ENCODE results near the gene EZH2.

EZH2 gene

DNA sequence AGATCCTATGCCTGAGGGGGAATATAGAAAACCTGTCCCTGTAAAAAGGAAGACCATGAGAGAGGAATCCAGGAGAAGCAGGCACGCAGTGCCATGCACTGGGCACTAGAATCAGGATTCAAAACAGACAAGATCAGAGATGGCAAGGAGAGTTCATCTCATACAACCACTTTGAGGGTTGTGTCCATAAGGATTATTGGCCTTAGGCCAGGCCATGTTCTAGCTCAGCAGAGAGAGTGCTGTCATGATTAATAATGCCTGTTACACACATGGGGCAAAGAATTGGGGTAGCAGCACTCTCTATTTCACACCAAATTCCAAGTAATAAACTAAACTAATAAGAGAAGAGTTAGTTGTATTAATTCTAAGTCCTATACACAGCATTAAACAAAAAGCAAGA is 29.1 kb downstream of the EZH2 start:
- DNase-seq (ENCODE audit: low read depth), result no peak

- DNase-seq (ENCODE audit: low read depth), result no peak
Measured at GRCh38 chr7:148852272-148852671, 31.8 kb downstream of the EZH2 start.

- DNase-seq (ENCODE audit: low read depth), result no peak
Measured at GRCh38 chr7:148850564-148850963, 33.5 kb downstream of the EZH2 start.

GRCh38 chr7:148849393-148850098 is 34.5 kb downstream of the EZH2 start:
- DNase-seq (ENCODE audit: low read depth), result no peak

DNA sequence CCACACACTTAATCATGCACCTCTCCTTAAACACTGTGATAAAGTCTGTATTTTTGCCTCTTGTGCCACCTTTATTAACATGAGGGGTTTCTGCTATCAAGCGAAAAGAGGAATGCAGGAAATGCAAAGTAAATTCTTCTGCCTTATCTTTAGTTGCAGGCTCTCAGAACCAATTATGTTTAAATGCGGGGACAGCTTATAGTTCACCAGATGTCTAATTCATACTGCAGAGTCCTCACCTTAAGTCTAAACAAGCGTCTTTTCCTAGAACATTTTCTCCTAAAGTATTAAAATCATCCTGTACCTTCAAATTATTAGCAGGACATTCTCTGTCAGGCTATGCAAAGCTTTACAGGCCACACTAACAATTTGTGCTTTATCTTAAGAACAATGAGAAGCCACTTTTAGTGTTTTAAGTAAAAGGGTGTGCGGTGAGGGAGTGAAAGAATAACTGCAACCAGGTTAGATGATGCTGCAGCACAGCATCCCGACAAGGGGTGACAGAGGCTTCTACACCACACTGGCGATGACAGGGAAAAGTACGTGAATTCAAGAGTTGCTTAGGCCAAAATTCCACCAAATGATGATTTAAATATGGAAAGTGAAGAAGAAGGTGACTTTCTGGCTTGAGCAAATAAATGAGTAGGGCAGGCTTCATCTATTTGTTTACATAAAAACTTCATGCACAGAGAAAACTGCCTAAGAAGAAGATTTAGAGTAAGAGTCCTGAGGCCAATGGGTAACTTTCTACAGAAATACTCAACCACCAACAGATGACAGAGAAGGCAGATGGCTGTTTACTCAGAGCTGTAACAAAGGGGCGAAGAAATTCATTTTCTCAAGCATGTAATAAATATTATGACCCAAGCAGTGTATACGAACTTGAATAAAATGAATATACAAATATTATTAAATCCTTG is 36.0 kb downstream of the EZH2 start:
- no peak for DNase-seq (ENCODE audit: low read depth)

DNA sequence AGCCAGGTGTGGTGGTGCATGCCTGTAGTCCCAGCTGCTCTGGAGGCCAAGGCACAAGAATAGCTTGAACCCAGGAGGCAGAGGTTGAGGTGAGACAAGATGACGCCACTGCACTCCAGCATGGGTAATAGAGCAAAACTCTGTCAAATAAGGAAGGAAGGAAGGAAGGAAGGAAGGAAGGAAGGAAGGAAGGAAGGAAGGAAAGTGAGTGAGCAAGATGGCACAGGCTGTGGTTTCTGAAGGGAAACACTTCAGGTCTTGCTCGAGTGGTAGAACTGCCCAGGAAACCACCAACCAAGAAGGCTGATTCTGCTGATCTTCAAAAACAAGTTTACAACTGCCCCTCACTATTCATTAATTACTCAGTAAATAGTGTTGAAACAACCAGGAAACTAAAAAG is 45.2 kb downstream of the EZH2 start:
- no peak for DNase-seq (ENCODE audit: low read depth)

DNA sequence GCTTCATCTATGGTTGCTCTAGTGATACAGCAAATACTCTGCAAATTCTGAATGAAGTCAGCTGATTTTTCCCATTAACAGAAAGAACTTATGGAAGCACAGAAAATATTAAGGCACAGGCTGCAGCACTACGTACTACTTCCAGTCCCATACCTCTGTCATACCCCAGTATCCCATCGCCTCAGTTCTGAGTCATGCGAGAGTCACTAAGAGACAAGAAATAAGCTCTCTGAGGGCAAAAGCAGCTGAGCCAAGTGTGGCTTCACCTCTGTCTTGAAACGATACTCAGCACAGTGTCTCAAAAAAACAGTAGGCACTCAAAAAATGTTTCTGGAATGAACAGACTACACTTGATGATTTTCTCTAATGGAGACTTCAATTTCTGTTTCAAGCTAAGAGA is 48.2 kb downstream of the EZH2 start:
- DNase-seq (ENCODE audit: low read depth), result no peak

- no peak for DNase-seq (ENCODE audit: low read depth)
Measured at GRCh38 chr7:148834605-148835004, 49.5 kb downstream of the EZH2 start.

DNA sequence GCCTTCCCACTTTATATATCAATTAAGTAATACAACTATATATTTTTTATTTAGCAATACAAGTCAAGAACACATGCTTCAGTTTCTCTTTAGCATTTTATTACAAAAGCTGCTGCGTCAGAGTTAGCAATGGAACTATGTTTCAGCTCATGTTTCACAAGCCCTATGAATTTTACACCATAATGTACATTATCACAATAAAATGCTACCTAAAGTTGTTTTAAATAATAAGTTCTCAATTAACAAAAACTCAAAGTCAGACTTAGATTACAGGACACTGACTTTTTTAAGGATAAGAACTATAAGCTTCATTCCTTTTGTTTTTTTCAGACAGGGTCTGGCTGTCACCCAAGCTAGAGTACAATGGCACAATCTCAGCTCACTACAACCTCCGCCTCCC is 52.3 kb downstream of the EZH2 start:
- DNase-seq (ENCODE audit: low read depth), result no peak

GRCh38 chr7:148830897-148831692 is 53.0 kb downstream of the EZH2 start:
- DNase-seq (ENCODE audit: low read depth), result no peak

DNA sequence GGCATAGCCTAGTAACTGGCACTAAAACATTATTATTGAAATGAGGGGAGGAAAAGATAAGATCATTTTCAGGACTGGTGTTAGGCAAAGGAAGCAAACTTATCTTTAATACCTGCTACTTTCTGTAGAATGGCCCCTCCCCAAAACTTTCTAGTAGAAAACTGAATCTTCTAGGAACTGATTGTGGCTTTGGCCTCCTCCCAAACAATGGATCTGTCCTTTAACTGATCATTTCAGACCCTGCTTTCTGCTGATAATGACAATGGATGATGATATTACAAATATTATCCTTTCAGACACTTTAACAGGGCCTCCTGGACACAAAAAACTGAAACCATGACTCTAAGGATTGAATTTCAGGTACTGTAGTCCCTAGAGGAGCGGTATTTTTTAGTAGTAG is 55.1 kb downstream of the EZH2 start:
- DNase-seq (ENCODE audit: low read depth), result no peak

- no peak for DNase-seq (ENCODE audit: low read depth)
Measured at GRCh38 chr7:148825338-148825737, 58.8 kb downstream of the EZH2 start.

- DNase-seq (ENCODE audit: low read depth), result no peak
Measured at GRCh38 chr7:148824864-148825263, 59.2 kb downstream of the EZH2 start.

DNA sequence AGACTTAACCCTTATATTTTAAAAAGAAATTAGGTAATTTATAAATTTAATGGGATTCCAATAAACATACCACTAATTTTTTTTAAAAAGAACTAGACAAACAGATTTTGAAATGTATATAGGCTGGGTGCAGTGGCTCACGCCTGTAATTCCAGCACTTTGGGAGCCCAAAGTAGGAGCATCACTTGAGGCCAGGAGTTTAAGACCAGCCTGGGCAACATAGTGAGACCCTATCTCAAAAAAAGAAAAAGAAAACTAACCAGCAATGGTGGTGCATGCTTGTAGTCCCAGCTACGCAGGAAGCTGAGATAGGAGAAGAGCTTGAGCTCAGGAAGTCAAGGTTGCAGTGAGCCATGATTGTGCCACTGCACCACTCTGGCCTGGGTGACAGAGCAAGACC is 62.7 kb downstream of the EZH2 start:
- no peak for DNase-seq (ENCODE audit: low read depth)

DNA sequence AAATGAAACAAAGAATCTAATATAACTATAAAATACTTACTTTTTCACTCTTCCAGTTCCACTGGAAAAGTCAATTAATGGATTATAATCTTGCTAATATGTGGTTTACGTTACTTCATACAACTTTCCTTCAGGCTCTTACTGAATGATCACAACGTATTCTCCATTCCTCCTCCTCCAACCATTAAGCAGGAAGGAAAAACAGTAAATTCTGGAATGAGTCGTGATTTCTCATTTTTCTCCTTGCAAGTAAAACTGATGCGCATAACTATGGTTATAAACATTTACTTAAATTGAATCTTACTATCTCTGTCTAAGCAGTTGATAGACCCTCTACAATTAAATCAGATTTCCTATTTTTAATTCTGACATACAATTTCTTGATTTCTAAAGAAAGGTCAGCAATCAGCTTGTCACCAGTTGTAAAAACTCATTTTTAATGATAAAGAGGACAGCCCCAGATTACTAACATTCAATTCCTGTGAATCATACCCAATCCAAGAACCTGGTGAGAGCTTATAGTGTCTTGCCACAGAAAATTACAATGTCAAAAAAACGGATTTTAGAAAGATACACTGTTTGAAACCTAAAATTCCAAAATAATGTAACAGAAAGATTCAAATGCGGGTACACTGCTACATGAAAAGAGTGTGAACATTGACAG is 64.3 kb downstream of the EZH2 start:
- no peak for DNase-seq (ENCODE audit: low read depth)

DNA sequence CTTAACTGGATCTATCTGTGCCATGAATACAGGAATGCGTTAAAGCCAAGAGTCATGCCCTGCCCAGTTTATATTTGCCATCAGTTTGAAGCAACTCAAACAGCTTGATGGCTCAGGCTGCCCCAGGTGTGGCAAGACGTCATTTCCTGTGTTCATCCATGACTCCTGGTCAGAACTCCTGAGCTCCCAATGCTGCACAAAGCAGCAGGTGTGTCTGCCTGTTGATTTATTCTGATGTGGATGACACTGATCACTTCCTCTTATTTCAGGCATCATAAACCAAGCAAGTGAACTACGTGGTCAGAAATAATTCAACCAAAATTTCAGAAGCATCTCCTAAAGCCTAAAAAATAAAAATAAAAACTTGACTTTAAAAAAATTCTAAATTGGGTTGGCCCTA is 68.5 kb downstream of the EZH2 start:
- no peak for DNase-seq (ENCODE audit: low read depth)

GRCh38 chr7:148814922-148815559 is 69.0 kb downstream of the EZH2 start:
- no peak for DNase-seq (ENCODE audit: low read depth)

- no peak for DNase-seq (ENCODE audit: low read depth)
Measured at GRCh38 chr7:148813890-148814289, 70.2 kb downstream of the EZH2 start.

- DNase-seq (ENCODE audit: low read depth), result no peak
Measured at GRCh38 chr7:148811892-148812291, 72.2 kb downstream of the EZH2 start.

DNA sequence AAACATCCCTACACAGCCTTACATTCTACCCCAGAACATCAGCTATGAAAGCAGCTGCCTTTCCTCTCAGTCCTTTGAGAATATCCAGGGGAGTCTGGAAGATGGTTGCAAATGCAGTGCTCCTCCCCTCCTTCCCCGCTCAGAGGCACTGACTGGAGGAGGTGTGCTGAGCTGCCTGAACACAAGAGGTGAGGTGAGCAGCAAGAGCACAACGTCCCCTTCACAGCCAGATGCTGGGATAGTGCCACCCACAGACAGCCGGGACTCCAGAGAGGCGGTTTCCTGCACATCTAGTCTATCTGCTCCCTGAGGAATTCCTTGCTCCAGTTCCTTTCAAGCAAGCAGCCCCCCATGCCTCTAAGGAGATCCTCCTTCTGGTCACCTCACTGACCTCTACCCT is 74.2 kb downstream of the EZH2 start:
- DNase-seq (ENCODE audit: low read depth), result no peak

DNA sequence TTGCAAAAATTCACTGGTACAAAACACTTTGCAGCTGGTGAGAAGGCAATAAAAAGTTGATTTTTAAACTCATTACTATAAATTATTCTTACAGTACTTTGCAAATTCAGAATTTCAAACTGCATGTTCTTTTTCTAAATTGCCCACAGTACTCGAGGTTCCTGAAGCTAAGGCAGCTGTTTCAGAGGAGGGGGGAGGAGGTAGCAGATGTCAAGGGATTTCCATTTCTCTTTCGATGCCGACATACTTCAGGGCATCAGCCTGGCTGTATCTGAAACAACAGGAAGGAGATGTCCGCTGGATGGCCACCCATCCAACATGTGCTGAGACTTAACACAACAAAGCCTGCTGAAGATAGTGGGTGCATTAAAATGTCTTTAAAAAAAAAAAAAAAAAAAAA is 76.7 kb downstream of the EZH2 start:
- DNase-seq (ENCODE audit: low read depth), result no peak

- DNase-seq (ENCODE audit: low read depth), result no peak
Measured at GRCh38 chr7:148806187-148806586, 77.9 kb downstream of the EZH2 start.

Data from stimulated activated CD4-positive, alpha-beta T cell treated with anti-CD3 and anti-CD28 coated beads, Interleukin-2, amount 100 ng/mL, for 4 hours (primary cell).